GM12878 (cell line): Measurements from ENCODE around the gene EPHA1. TPM values are rescaled to one million over a fixed set of nuclear protein-coding genes. Genes with fewer than 3 reads are reported as not detected.

Experiments
- ATAC-seq: fragments of 200-7000 bp; cut with Tn5 transposase; 3 replicates; pipeline ENCODE4 v1.9.1; 2020; ENCODE audit warnings: mild to moderate bottlenecking, moderate library complexity
- BruUV-seq: library from RNA; stranded (reverse); fragments of 400-500 nt; replicated peaks from 2 replicates; lab custom pipeline; 2021; lab: Mats Ljungman, UMichigan
- CTCF ChIA-PET: fragments of 300-600 bp; sonication (Branson Sonifier 250); formaldehyde crosslinking; extraction: SDS; loops from one replicate; lab custom pipeline; 2021; ENCODE audit warnings: inconsistent platforms; lab: Yijun Ruan, JAX
- POLR2A ChIA-PET: fragments of 350-600 bp; formaldehyde crosslinking; extraction: SDS; loops from one replicate; lab custom pipeline; 2021; ENCODE audit warnings: inconsistent platforms; lab: Charles Lee
- RAD21 ChIA-PET: fragments of 300-600 bp; sonication (Branson Sonifier 250); formaldehyde crosslinking; loops from one replicate; lab custom pipeline; 2023; ENCODE audit warnings: antibody characterized with exemption; ENCODE audit not compliant: unreplicated experiment; lab: Charles Lee
- SMC1A ChIA-PET: fragments of 300-600 bp; sonication (Branson Sonifier 250); formaldehyde crosslinking; loops from one replicate; lab custom pipeline; 2023; ENCODE audit not compliant: unreplicated experiment, uncharacterized antibody; lab: Charles Lee
- DNase-seq: peaks from one replicate; pipeline ENCODE4 v3.0.0-alpha.2; 2011; ENCODE audit warnings: low read depth, low spot score
- FAIRE-seq: peaks from 3 replicates; lab custom pipeline; 2011; peaks lifted over from hg19 to GRCh38; lab: Jason Lieb, UNC
- H2AFZ ChIP-seq: 2 replicates; pipeline ENCODE4 v1.6.0; 2011; ENCODE audit warnings: low read depth, low read length, control low read depth; ENCODE audit not compliant: control insufficient read depth
- H3K27ac ChIP-seq: 2 replicates; pipeline ENCODE4 v1.5.1; 2011; ENCODE audit warnings: control low read depth; ENCODE audit not compliant: control insufficient read depth, insufficient read depth
- H3K27me3 ChIP-seq, 2 experiments: replicated peaks in 1 of 2; 2 replicates each; pipeline versions ENCODE4 v1.6.0 to v1.6.1; 2011; ENCODE audit warnings: low read length in 1 of 2; ENCODE audit not compliant: control insufficient read depth in 2 of 2, insufficient read depth in 2 of 2
- H3K36me3 ChIP-seq, 2 experiments: 2 replicates each; pipeline ENCODE4 v1.5.1; 2011; ENCODE audit warnings: low read length in 1 of 2; ENCODE audit not compliant: control insufficient read depth in 2 of 2, insufficient read depth in 2 of 2
- H3K4me1 ChIP-seq: 2 replicates; pipeline ENCODE4 v1.6.1; 2011; ENCODE audit warnings: mild to moderate bottlenecking, low read length, moderate library complexity, mixed read lengths; ENCODE audit not compliant: control insufficient read depth, insufficient read depth
- H3K4me2 ChIP-seq: 2 replicates; pipeline ENCODE4 v1.6.0; 2011; ENCODE audit warnings: control low read depth; ENCODE audit not compliant: control insufficient read depth, insufficient read depth
- H3K4me3 ChIP-seq: fragments of 200-600 bp; sonication (generic); 2 replicates; pipeline ENCODE4 v1.5.1; 2016
- H3K79me2 ChIP-seq: 2 replicates; pipeline ENCODE4 v1.6.0; 2011; ENCODE audit warnings: low read length; ENCODE audit not compliant: control insufficient read depth, insufficient read depth
- H3K9ac ChIP-seq: 2 replicates; pipeline ENCODE4 v1.8.0; 2011; ENCODE audit warnings: low read length, control low read depth, mixed read lengths; ENCODE audit not compliant: control insufficient read depth, insufficient read depth
- H3K9me3 ChIP-seq: replicated peaks from 3 replicates; pipeline ENCODE4 v1.5.1; 2011; ENCODE audit warnings: mild to moderate bottlenecking, low read length; ENCODE audit not compliant: control insufficient read depth, insufficient read depth
- H4K20me1 ChIP-seq: 2 replicates; pipeline ENCODE4 v1.6.0; 2011; ENCODE audit not compliant: control insufficient read depth, insufficient read depth
- KAT2A ChIP-seq: conservative IDR thresholded peaks from 2 replicates; pipeline ENCODE4 v1.6.1; 2011; ENCODE audit warnings: low read depth, low read length; ENCODE audit not compliant: control insufficient read depth
- LARP7 ChIP-seq: fragments of 450-650 bp; IDR thresholded peaks from 2 replicates; pipeline ENCODE4 v1.6.1; 2017; ENCODE audit warnings: mild to moderate bottlenecking
- RFX5 ChIP-seq: IDR thresholded peaks from 2 replicates; pipeline ENCODE4 v1.6.1; 2011; ENCODE audit warnings: low read depth, low read length, improper control_type of control experiment
- WGBS: methylation state at CpG from one replicate; pipeline ENCODE4 v1.1.6; 2016; ENCODE audit warnings: low lambda C conversion rate; ENCODE audit not compliant: insufficient replicate concordance, insufficient coverage; ENCODE audit errors: missing lambda C conversion rate; 5-methylcytosine and 5-hydroxymethylcytosine counted together
- in situ Hi-C: fragments of 300-500 bp; cut with MboI; formaldehyde crosslinking; loops from 9 replicates; pipeline ENCODE4 v1.14.3; 2018; ENCODE audit warnings: mixed read lengths
- intact Hi-C: fragments of 100-400 bp; cut with micrococcal nuclease; formaldehyde crosslinking; loops from one replicate; pipeline ENCODE4 v1.14.2; 2022; ENCODE audit not compliant: unreplicated experiment
- polyA plus RNA-seq, 11 experiments: library from polyadenylated mRNA; depleted of rRNA in 4 of 11; unstranded in 6 of 11; stranded (reverse) in 5 of 11; fragments of >200 nt; fragmentation: Nextera tagmentation in 4 of 11; fragmentation: Illumina TruSeq in 1 of 11; extraction: Ambion mirVana in 4 of 11; extraction: Trizol in 1 of 11; gene quantifications; 1 replicate in 1 of 11; 2 replicates in 10 of 11; pipeline versions ENCODE4 v1.2.1 to v1.2.3, GENCODE V29; 2011 to 2016; ENCODE audit warnings: inconsistent platforms in 2 of 11, missing spikeins in 2 of 11, low read depth in 1 of 11
- total RNA-seq, 4 experiments: library from RNA; depleted of rRNA in 3 of 4; stranded (reverse); fragments of >200 nt in 3 of 4; fragmentation: Illumina TruSeq in 1 of 4; extraction: Trizol in 1 of 4; gene quantifications; 2 replicates each; pipeline versions ENCODE4 v1.2.1 to v1.2.3, GENCODE V29; 2013 to 2021
- TF ChIP-seq, protein P1 (sequence below): fragments of 450-650 bp; IDR thresholded peaks from 2 replicates; pipeline ENCODE4 v1.6.1; 2017; ENCODE audit warnings: mild to moderate bottlenecking, low read depth, inconsistent platforms; ENCODE audit not compliant: poor library complexity, severe bottlenecking
- TF ChIP-seq, protein P2 (sequence below): IDR thresholded peaks from 2 replicates; pipeline ENCODE4 v1.6.1; 2011; ENCODE audit warnings: borderline replicate concordance, low read depth, mild to moderate bottlenecking, moderate library complexity, mixed read lengths, low read length; ENCODE audit not compliant: insufficient read depth; ENCODE audit errors: extremely low read length

Gene EPHA1
- total and polyA plus RNA-seq, 10 of the 15 experiments (the other 5 are each of a cell fraction or from before 2014, with no cell fraction given), result 0.11 to 0.35 (median 0.24) TPM; not detected in 6

DNA sequence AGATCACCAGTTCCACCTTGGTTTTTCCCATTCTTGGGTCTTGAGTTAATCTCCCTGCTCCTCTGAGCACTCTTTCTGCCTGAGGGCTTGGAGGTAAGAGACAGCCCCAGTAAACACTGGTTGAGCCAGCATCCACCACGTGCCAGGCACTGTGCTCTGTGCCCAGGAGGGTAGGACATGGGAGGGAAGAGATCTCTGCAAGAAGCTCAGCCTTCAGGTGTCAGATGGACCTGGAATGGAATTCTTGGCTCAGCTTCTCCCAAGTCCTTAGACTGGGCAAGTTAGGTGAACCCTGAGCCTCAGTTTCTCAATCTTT, 25.1 kb downstream of the EPHA1 start (continued):
- TF ChIP-seq KAT2A (no peak), RFX5 (no peak)
- TF ChIP-seq, protein P1, sequence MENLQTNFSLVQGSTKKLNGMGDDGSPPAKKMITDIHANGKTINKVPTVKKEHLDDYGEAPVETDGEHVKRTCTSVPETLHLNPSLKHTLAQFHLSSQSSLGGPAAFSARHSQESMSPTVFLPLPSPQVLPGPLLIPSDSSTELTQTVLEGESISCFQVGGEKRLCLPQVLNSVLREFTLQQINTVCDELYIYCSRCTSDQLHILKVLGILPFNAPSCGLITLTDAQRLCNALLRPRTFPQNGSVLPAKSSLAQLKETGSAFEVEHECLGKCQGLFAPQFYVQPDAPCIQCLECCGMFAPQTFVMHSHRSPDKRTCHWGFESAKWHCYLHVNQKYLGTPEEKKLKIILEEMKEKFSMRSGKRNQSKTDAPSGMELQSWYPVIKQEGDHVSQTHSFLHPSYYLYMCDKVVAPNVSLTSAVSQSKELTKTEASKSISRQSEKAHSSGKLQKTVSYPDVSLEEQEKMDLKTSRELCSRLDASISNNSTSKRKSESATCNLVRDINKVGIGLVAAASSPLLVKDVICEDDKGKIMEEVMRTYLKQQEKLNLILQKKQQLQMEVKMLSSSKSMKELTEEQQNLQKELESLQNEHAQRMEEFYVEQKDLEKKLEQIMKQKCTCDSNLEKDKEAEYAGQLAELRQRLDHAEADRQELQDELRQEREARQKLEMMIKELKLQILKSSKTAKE, result no peak

DNA sequence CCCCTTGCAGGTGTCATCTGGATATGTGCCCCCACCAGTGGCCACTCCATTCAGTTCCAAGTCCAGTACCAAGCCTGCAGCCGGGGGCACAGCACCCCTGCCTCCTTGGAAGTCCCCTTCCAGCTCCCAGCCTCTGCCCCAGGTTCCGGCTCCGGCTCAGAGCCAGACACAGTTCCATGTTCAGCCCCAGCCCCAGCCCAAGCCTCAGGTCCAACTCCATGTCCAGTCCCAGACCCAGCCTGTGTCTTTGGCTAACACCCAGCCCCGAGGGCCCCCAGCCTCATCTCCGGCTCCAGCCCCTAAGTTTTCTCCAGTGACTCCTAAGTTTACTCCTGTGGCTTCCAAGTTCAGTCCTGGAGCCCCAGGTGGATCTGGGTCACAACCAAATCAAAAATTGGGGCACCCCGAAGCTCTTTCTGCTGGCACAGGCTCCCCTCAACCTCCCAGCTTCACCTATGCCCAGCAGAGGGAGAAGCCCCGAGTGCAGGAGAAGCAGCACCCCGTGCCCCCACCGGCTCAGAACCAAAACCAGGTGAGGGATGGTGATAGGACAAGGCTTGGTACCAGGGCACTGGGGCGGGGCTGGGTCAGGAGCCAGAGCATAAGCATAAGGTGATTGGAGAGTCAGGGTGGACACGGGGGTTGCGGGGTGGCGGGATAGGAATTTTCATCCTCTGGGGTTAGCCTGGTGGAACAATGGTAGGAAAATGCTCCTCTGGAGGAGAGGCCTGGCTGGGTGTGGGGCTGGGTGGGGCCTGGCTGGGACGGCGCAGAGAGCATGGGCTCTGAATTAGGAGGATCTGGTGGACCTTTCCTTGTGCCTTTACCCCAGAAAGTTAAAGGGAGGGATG, 25.6 kb downstream of the EPHA1 start:
- peaks cover 20% of the 10 kb centered on the region for H3K4me1 ChIP-seq
- H2AFZ ChIP-seq, result no peak overlapping the region
- H3K4me2 ChIP-seq, result peak overlapping the region; percentile 76
- ATAC-seq (no peak), DNase-seq (no peak), FAIRE-seq (no peak)
- no peaks in the 10 kb centered on the region; the same call in 1 of the 2 replicates for H4K20me1 ChIP-seq
- ChIA-PET SMC1A (interaction anchor here (1.6 kb wide), 1 partner anchor 143 kb away, joined by 4 read pairs; no protein-coding TSS in a partner anchor), CTCF (no interaction called here), RAD21 (interaction anchor here (0.5 kb wide), 1 partner anchor 34 kb away, joined by 3 read pairs; no protein-coding TSS in a partner anchor), POLR2A (no interaction called here)
- H3K9ac ChIP-seq, result peak overlapping the region; percentile 94; the same call in 1 of the 2 replicates
- in situ Hi-C loops (no loop called here), intact Hi-C loops (loop anchor here (5.0 kb wide), 1 partner anchor 76 kb away; no protein-coding TSS in a partner anchor)
- peaks cover 48% of the 10 kb centered on the region for H3K79me2 ChIP-seq
- no peak for TF ChIP-seq LARP7
- TF ChIP-seq, protein P2, sequence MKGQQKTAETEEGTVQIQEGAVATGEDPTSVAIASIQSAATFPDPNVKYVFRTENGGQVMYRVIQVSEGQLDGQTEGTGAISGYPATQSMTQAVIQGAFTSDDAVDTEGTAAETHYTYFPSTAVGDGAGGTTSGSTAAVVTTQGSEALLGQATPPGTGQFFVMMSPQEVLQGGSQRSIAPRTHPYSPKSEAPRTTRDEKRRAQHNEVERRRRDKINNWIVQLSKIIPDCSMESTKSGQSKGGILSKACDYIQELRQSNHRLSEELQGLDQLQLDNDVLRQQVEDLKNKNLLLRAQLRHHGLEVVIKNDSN, result no peak
- no peaks in the 10 kb centered on the region for H3K27me3 ChIP-seq
- 92% methylated on average over 13 of the region's 15 CpGs for WGBS
- peak overlapping the region; percentile 99 for H3K4me3 ChIP-seq
- peaks cover 0 to 6% of the 10 kb centered on the region in 2 experiments; a peak in 3 of 4 replicates for H3K36me3 ChIP-seq
- no peaks in the 10 kb centered on the region for H3K9me3 ChIP-seq
- BruUV-seq, result TSS peak; percentile 47
- no peak overlapping the region for H3K27ac ChIP-seq
